G401.6 (cell line): Measurements from ENCODE around the gene CCDC3.

Source experiments
- FAIRE-seq: peaks from 2 replicates; lab custom pipeline; 2012; peaks lifted over from hg19 to GRCh38; lab: Jason Lieb, UNC

The CCDC3 gene

DNA sequence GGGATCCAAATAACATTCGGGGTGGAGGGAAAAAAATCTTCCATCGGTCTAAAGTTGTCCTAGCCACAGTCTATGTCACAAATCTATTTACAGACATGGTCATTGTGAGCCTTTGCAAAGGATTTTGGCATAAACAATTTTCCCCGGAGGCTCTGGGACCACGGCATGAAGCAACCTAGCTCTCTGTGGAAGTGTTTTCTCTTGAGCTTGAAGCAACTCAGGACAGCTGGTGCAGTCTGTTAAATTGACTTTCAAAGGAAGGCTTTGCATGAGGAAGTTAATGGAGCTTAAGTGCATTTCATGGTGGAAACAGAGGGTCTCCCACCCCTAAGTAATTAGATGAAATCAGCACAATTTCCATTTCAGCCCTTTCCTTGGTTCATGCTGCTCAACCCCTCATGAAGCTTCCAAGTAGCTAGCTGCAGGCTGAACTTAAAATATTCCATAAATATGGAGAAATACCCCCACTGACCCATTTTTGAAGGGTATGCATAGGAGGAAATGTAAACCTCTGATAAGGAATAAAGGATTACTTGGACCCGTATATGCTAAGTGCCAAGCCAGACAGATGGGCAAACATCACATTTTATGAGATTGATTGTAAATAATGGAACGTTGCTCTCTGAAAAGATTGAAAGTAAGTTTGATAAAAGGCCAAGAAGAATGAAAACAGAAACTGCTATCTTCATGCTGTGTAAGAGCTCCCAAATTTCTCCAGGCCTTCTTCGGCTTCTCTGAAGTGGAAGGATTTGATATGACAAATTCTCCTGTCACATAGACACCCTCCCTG lies 39.9 kb downstream of the CCDC3 start:
- FAIRE-seq = no peak

DNA sequence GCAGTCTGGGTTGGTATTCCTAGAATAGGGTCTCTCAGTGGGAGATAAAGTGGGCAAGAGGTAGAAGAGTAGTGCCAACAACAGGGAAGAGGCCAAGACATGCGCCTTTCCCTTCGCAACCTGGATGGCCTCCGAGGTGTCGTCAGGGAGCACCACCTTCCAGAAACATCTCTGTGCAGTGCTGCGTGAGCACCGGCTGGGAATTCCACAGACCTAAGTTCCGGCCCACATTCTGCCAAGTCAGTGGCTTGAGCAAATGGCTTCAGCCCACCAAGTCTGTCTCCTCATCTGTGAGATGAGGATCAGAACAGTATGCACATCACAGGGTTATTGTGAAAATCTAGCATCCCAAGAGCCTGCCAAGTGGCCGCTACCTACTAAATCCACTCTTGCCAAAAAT lies 40.6 kb downstream of the CCDC3 start:
- no peak for FAIRE-seq

- no peak for FAIRE-seq
These were observed 41.1 kb downstream of the CCDC3 start for GRCh38 chr10:12960334-12960898.

- FAIRE-seq = no peak
These were observed 42.9 kb downstream of the CCDC3 start for GRCh38 chr10:12958546-12959110.

- FAIRE-seq = no peak
These were observed 44.4 kb downstream of the CCDC3 start for GRCh38 chr10:12957081-12957480.

- no peak for FAIRE-seq
These were observed 46.6 kb downstream of the CCDC3 start for GRCh38 chr10:12954866-12955265.

- no peak for FAIRE-seq
These were observed 50.9 kb downstream of the CCDC3 start for GRCh38 chr10:12950583-12951128.

DNA sequence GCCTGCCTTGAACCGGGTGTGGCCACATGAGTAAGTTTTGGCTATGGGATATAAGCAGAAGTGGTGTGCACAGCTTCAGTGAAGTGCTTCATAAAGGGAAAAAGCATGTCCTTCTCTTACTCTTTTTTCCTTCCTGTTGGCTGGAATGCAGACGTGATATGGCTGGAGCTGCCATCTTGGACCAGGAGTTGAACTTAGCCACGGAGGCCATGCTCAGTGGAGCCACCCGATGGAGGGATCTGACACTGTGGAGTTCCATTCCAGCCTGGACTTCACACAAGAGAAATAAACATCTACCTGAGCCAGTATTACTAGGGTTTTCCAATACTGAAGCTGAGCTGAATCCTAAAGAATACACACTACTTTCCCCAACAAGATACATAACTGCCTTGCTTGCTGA lies 52.3 kb downstream of the CCDC3 start:
- FAIRE-seq = no peak

DNA sequence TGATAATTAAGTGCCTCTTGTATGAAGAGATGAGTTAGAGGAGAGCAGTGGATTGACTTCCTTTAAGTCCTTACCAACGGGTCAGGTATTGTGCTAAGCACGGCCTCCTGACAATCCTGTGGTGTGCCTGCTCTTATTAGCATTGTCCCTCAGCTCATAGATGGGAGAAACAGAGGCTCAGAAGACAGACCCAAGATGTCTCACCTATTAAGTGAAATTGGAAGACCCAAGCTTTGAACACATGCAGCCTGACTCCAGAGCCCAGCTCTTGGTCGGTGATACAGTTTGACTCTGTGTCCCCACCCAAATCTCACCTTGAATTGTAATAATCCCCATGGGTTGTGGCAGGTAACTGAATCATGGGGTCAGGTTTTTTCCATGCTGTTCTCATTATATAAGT lies 53.8 kb downstream of the CCDC3 start:
- no peak for FAIRE-seq

DNA sequence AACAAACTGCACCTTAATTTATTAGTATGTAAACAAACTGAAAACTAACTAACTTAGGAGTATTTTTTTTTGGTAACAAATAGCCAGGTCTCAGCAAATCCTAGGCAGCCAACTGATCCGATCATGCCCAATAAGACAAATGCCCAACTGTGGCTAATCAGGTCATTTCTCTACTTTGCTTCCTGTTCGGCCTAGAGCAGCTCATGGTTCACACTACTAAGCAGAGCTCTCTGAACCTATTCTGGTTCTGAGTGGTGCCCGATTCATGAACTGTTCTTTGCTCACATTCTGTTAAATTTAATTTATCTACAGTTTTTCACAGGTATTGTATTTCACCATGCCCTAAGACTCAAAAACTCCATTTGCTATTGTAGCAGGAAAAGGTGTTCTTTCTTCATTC lies 55.1 kb downstream of the CCDC3 start:
- FAIRE-seq = no peak

GRCh38 chr10:12945690-12946359 lies 55.7 kb downstream of the CCDC3 start:
- FAIRE-seq = no peak

DNA sequence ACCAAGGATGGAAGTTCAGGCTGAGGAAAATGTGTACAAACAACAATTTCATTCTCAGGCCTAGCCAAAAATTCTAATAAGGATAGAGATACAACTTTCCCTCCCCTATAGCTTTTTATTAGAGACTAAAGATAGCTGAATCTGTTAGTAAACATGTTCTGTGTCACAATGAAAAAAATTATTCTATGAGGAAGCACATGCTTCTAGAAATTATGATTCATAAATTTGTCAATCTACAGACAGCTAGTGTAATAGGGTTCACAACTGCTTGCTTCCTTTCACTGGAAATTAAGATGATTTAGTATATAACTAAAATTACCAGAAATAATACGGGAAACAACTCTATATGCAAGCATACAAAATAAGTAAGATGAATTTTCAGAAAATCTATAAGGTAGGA lies 56.6 kb downstream of the CCDC3 start:
- FAIRE-seq = no peak

- FAIRE-seq = no peak
These were observed 58.1 kb downstream of the CCDC3 start for GRCh38 chr10:12943425-12943824.

DNA sequence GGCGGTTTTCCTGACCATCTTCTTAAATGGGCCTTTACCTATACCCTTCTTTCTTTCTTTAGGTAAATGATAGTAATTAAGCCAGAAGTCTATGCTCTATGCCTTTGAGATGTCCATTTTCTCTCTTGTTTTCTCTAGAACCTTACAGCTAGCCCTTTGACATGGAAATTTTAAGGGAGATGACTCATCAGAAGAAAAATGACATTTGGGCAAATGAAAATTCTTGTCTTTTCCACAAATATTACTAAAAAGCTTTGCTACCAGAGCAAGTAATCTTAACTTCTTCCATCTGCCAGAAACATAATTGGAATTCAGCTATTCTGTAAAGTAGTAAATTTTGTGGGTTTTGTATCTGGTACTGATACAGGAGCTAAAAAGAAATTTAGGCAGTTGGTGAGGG lies 59.5 kb downstream of the CCDC3 start:
- FAIRE-seq = no peak

- no peak for FAIRE-seq
These were observed 60.7 kb downstream of the CCDC3 start for GRCh38 chr10:12940791-12941190.

DNA sequence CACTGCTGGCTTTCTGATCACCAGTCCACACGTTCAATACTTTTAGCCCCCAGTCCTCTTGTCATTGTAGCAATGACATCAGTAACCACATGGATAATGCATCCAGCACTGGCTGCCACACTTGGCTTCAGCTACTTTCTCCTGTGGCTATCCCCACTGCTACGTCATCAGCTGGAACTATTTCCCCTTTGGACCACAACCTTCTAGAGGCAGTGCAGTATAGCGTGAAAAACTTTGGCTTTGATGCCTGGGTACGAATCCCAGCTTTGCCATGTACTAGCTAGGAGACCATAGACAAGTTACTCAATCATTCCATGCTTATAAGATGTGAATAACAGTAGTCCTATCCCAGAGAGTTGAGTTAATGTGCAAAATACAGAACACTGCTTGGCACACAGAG lies 63.2 kb downstream of the CCDC3 start:
- no peak for FAIRE-seq

GRCh38 chr10:12937527-12937926 lies 64.0 kb downstream of the CCDC3 start:
- no peak for FAIRE-seq

DNA sequence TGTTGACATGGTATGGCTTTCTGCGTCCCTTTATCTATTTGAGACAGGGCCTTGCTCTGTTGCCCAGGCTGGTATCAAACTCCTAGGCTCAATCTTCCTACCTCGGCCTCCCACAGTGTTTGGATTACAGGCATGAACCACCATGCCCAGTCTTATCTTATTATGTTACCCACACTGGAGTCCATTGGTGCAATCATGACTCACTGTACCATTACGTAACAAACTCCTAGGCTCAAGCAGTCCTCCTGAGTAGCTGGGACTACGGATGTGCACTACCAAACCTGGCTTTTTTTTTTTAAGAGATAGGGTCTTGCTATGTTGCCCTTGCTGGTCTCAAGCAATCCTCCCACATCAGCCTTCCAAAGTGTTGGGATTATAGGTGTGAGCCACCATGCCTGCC lies 66.7 kb downstream of the CCDC3 start:
- no peak for FAIRE-seq

GRCh38 chr10:12929381-12929780 lies 72.1 kb downstream of the CCDC3 start:
- no peak for FAIRE-seq

DNA sequence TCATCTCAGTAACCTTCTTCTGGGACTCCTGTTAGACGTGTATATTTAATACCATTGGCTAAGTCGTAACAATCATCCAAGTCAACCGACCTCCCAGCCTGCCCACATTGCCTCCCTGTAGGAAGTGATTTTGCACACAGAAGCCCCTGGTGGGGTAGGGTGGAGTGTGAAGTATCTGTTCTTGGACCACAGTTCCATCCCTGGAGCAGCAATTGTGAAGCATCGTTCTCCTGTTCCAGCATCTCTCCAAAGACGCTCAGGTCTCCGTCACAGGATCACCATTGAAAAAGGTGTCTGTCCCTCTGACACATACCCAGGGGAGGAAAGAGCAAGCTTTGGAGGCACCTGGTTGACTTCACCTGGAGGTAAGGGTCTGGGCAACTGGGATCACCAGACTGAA lies 72.9 kb downstream of the CCDC3 start:
- FAIRE-seq = no peak

DNA sequence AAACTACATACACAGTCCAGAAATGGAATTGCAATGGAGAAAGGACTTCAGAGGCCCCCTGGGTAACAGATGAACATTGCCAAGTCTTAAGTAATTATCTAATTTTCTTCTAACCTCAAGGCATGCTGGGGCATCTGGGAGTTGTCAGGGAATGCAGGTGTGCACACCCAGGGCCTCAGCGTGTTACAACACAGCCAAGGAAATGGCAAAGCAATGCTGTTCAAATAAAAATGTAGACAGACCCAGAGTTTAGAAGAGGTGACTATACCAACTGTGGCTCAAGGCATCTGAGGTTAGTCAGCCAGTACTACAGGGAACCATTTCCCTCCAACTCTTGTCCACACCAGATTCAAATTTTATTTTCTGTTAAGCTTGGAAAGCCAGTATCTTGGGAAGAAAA lies 73.6 kb downstream of the CCDC3 start:
- FAIRE-seq = no peak

DNA sequence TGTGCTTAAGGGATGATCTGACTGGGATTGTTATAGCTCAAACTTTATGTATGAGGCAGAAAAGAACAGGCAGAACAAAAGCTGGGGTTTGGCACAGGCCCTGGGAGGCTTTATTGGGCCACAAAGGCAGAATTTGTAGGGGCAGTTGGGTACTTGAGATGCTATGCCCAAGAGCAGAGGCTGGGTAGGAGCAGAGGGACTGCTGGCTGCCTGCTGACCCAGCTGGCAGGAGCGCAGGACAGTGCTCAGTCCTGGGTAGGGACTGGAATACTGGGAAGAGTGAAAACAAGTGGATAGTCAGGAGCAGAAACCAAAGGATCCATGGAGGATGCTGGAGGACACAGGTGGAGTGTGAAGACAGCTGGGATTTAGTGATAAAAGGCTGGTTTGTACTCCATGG lies 75.7 kb downstream of the CCDC3 start:
- FAIRE-seq = no peak

GRCh38 chr10:12924911-12925310 lies 76.6 kb downstream of the CCDC3 start:
- no peak for FAIRE-seq
